ENCODE measurements around the gene B9D1. TPM values are rescaled to one million over a fixed set of nuclear protein-coding genes. Genes with fewer than 3 reads are reported as not detected.

Gene B9D1
- polyA plus RNA-seq, 1 of the 3 experiments (the other 2 are of a cell fraction), result 81.6 TPM

GRCh38 chr17:19301973-19302372 is 60.5 kb downstream of the B9D1 start:
- no peaks in the 10 kb centered on the region for H3K9me2 ChIP-seq
- H2AFZ ChIP-seq (ENCODE audit: low read depth), result no peak overlapping the region
- no peaks in the 10 kb centered on the region for H3K9me3 ChIP-seq
- WGBS (ENCODE audit: low lambda C conversion rate), result 88% methylated on average over 5 of the region's 9 CpGs
- no peak for DNase-seq
- no peaks in the 10 kb centered on the region for H3K27me3 ChIP-seq (ENCODE audit: insufficient read depth)
- 0 out of 2 replicates have a peak, but pooled peaks cover 9% of the 10 kb centered on the region for H4K20me1 ChIP-seq (ENCODE audit: insufficient read depth)
- H3K79me2 ChIP-seq (ENCODE audit: insufficient read depth), result peaks cover 34% of the 10 kb centered on the region
- H3K4me1 ChIP-seq (ENCODE audit: control insufficient read depth in 1 of 2, insufficient read depth in 2 of 2, low read depth in 1 of 2, low read length in 1 of 2), result peaks cover 6 to 11% of the 10 kb centered on the region in 2 experiments; a peak in 2 of 4 replicates
- TF ChIP-seq GATA2 (CRISPR knock-in tag; IDR thresholded peaks at IDR 0.05) (no peak), FOXJ3 (CRISPR knock-in tag; IDR thresholded peaks at IDR 0.05) (no peak), ZBTB33 (IDR thresholded peaks at IDR 0.05; ENCODE audit: borderline replicate concordance, low read depth) (no peak), TCF12 (IDR thresholded peaks at IDR 0.05) (no peak), FOSL2 (IDR thresholded peaks at IDR 0.05; ENCODE audit: borderline replicate concordance, low read depth) (no peak), USF1 (IDR thresholded peaks at IDR 0.05; ENCODE audit: borderline replicate concordance, low read depth) (no peak)
- no peak overlapping the region for H3K27ac ChIP-seq (ENCODE audit: low read depth in 2 of 2, low read length in 1 of 2)
- POLR2A ChIA-PET, result no interaction called here
- CTCF ChIA-PET, result interaction anchor here (1.8 kb wide), 1 partner anchor 61 kb away, joined by 8 read pairs; the partner anchor contains the start of gene B9D1
- peaks cover 1 to 3% of the 10 kb centered on the region in 2 experiments for H3K36me3 ChIP-seq (replicated peaks in 1 of 2; ENCODE audit: control insufficient read depth in 1 of 2, insufficient read depth in 2 of 2, low read length in 1 of 2)
- H3K4me2 ChIP-seq, result no peak overlapping the region
- no peak overlapping the region for H3K9ac ChIP-seq
- no peak overlapping the region for H3K4me3 ChIP-seq (ENCODE audit: low read depth in 2 of 2, low read length in 1 of 2)
- H3F3A ChIP-seq (replicated peaks; ENCODE audit: insufficient read depth), result no peaks in the 10 kb centered on the region

GRCh38 chr17:19301274-19301951 is 61.1 kb downstream of the B9D1 start:
- ChIA-PET POLR2A (interaction anchor here (0.5 kb wide), 1 partner anchor 160 kb away, joined by 3 read pairs; no protein-coding TSS in a partner anchor), CTCF (interaction anchor here (1.8 kb wide), 1 partner anchor 61 kb away, joined by 8 read pairs; the partner anchor contains the start of gene B9D1)
- Histone ChIP-seq H3K27ac (ENCODE audit: low read depth in 2 of 2, low read length in 1 of 2) (no peak overlapping the region), H3K4me2 (no peak overlapping the region), H3K36me3 (replicated peaks in 1 of 2; ENCODE audit: control insufficient read depth in 1 of 2, insufficient read depth in 2 of 2, low read length in 1 of 2) (peaks cover 3% of the 10 kb centered on the region in 2 experiments), H3K79me2 (ENCODE audit: insufficient read depth) (peaks cover 39% of the 10 kb centered on the region), H3K9ac (no peak overlapping the region), H4K20me1 (ENCODE audit: insufficient read depth) (0 out of 2 replicates have a peak, but pooled peaks cover 15% of the 10 kb centered on the region), H3K9me2 (no peaks in the 10 kb centered on the region), H2AFZ (ENCODE audit: low read depth) (no peak overlapping the region), H3K9me3 (no peaks in the 10 kb centered on the region), H3K4me1 (ENCODE audit: control insufficient read depth in 1 of 2, insufficient read depth in 2 of 2, low read depth in 1 of 2, low read length in 1 of 2) (peaks cover 6 to 11% of the 10 kb centered on the region in 2 experiments; a peak in 2 of 4 replicates), H3K4me3 (ENCODE audit: low read depth in 2 of 2, low read length in 1 of 2) (no peak overlapping the region), H3F3A (replicated peaks; ENCODE audit: insufficient read depth) (no peaks in the 10 kb centered on the region), H3K27me3 (ENCODE audit: insufficient read depth) (no peaks in the 10 kb centered on the region)
- no peak for DNase-seq
- WGBS (ENCODE audit: low lambda C conversion rate), result 94% methylated on average over 5 of the region's 5 CpGs
- TF ChIP-seq YY1 (IDR thresholded peaks at IDR 0.05; ENCODE audit: low read depth) (no peak), JUND (IDR thresholded peaks at IDR 0.05) (no peak), TAF1 (IDR thresholded peaks at IDR 0.05; ENCODE audit: borderline replicate concordance, low read depth, low read length) (no peak), SIN3A (IDR thresholded peaks at IDR 0.05; ENCODE audit: borderline replicate concordance, low read depth, low read length) (no peak), FOXJ3 (CRISPR knock-in tag; IDR thresholded peaks at IDR 0.05) (no peak), USF1 (IDR thresholded peaks at IDR 0.05; ENCODE audit: borderline replicate concordance, low read depth) (no peak), FOSL2 (IDR thresholded peaks at IDR 0.05; ENCODE audit: borderline replicate concordance, low read depth) (no peak), EP300 (IDR thresholded peaks at IDR 0.05; ENCODE audit: borderline replicate concordance in 1 of 2, low read depth in 1 of 2, low read length in 1 of 2) (no peak), ZBTB33 (IDR thresholded peaks at IDR 0.05; ENCODE audit: borderline replicate concordance, low read depth) (no peak), MXI1 (IDR thresholded peaks at IDR 0.05; ENCODE audit: low read depth, low read length) (no peak), EZH2phosphoT487 (IDR thresholded peaks at IDR 0.05; ENCODE audit: borderline replicate concordance, low read depth) (no peak), CHD2 (IDR thresholded peaks at IDR 0.05; ENCODE audit: low read length, partially characterized antibody) (no peak), SMC3 (IDR thresholded peaks at IDR 0.05; ENCODE audit: low read depth, low read length) (no peak), GATA2 (CRISPR knock-in tag; IDR thresholded peaks at IDR 0.05) (no peak), MEF2A (IDR thresholded peaks at IDR 0.05; ENCODE audit: borderline replicate concordance, low read depth) (no peak), TEAD4 (IDR thresholded peaks at IDR 0.05; ENCODE audit: borderline replicate concordance, insufficient read depth) (no peak), RFX5 (IDR thresholded peaks at IDR 0.05; ENCODE audit: low read length) (no peak), FOXM1 (IDR thresholded peaks at IDR 0.05; ENCODE audit: low read depth) (no peak)

All from SK-N-SH (cell line).